CD4-positive, alpha-beta T cell treated with Interferon gamma for 1 hour (primary cell): ENCODE results near the gene MAP3K8.
"Not testable (repeated sequence)": the region's sequence is repeated elsewhere in the genome, so short reads cannot be mapped to it uniquely, and the experiment has no call there.

Source experiments
- DNase-seq: peaks from one replicate; pipeline ENCODE4 v3.0.0-alpha.2; 2020

MAP3K8 gene

GRCh38 chr10:30423655-30424275 is 10.2 kb upstream of the MAP3K8 start:
- DNase-seq: not testable (repeated sequence)

- no peak for DNase-seq
Measured at GRCh38 chr10:30425336-30426075, 8.5 kb upstream of the MAP3K8 start.

- no peak for DNase-seq
Measured at GRCh38 chr10:30430544-30431298, 3.3 kb upstream of the MAP3K8 start.

- DNase-seq: no peak
Measured at GRCh38 chr10:30431435-30431911, 2.5 kb upstream of the MAP3K8 start.

GRCh38 chr10:30432622-30433305 is 1.2 kb upstream of the MAP3K8 start:
- DNase-seq: no peak

GRCh38 chr10:30433306-30433729 is 666 bp upstream of the MAP3K8 start:
- peak; percentile 43 for DNase-seq

GRCh38 chr10:30434273-30435072 is 489 bp downstream of the MAP3K8 start:
- peak; percentile 83 for DNase-seq

- DNase-seq: no peak
Measured at GRCh38 chr10:30435073-30435422, 1.1 kb downstream of the MAP3K8 start.

GRCh38 chr10:30435499-30436167 is 1.6 kb downstream of the MAP3K8 start:
- not testable (repeated sequence) for DNase-seq

- DNase-seq: peak; percentile 13
Measured at GRCh38 chr10:30436191-30436611, 2.2 kb downstream of the MAP3K8 start.

GRCh38 chr10:30436671-30437030 is 2.7 kb downstream of the MAP3K8 start:
- no peak for DNase-seq

- DNase-seq: no peak
Measured at GRCh38 chr10:30437031-30437841, 3.3 kb downstream of the MAP3K8 start.

GRCh38 chr10:30438021-30438850 is 4.3 kb downstream of the MAP3K8 start:
- no peak for DNase-seq

- no peak for DNase-seq
Measured at GRCh38 chr10:30439931-30440330, 5.9 kb downstream of the MAP3K8 start.

- DNase-seq: no peak
Measured at GRCh38 chr10:30442019-30442606, 8.1 kb downstream of the MAP3K8 start.

- no peak for DNase-seq
Measured at GRCh38 chr10:30443049-30443448, 9.1 kb downstream of the MAP3K8 start.

GRCh38 chr10:30445711-30446110 is 11.7 kb downstream of the MAP3K8 start:
- no peak for DNase-seq

GRCh38 chr10:30447125-30447799 is 13.3 kb downstream of the MAP3K8 start:
- no peak for DNase-seq

- no peak for DNase-seq
Measured at GRCh38 chr10:30448092-30448491, 14.1 kb downstream of the MAP3K8 start.
